Measurements from ENCODE around the gene CPEB2. TPM values are rescaled to one million over a fixed set of nuclear protein-coding genes. Genes with fewer than 3 reads are reported as not detected.
A peak's percentile ranks its signal among the peaks of the same experiment; 100 is the strongest.

CPEB2 gene
- total and polyA plus RNA-seq, 9 of the 15 experiments (the other 6 are each of a cell fraction or from before 2014, with no cell fraction given), result 0.39 to 3.0 (median 1.4) TPM

DNA sequence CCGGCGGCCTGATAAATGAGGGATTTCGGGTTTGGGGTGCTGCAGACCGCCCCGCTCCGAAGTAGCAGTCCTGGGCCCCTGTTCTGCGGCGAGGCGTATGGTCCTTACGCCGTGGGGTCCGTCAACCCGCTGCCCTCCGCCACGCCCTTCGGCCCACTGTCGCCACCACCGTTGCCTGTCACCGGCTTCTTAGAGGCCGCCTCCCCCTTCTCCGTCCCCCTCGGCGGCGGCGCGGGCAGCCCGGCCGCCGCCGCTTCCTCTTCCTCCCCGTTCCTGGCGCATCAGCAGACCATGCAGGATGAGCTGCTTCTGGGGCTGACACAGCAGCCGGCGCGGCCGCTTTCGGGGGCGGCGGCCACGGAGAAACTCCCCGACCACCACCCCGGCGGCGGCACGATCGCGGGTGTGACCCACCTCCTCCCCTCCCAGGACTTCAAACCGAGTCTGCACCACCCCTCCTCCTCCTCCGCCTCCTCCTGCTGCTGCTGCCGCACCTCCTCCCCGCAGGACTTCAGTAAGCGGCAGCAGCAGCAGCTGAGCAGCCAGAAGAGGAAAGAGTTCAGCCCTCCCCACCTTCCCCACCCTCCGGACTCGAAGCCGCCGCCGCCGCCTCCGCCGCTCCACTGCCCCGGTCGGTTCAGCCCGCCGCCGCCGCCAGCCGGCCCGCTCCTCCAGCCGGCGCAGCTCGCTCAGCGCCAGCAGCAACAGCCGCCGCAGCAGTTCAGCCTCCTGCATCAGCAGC, 549 bp downstream of the CPEB2 start (continued):
- TF ChIP-seq EZH2 (IDR thresholded peaks at IDR 0.05; ENCODE audit: borderline replicate concordance, low read depth, low read length) (no peak), PRPF4 (IDR thresholded peaks at IDR 0.05; ENCODE audit: insufficient read depth, low read depth, low read length, poor library complexity, severe bottlenecking) (no peak), RFX1 (IDR thresholded peaks at IDR 0.05) (no peak), BCOR (IDR thresholded peaks at IDR 0.05) (peak; percentile 58; the same call in 1 of the 2 replicates), ZNF197 (CRISPR knock-in tag; IDR thresholded peaks at IDR 0.05; ENCODE audit: low read depth) (no peak), NONO (IDR thresholded peaks at IDR 0.05; ENCODE audit: low read depth in 2 of 2, low read length in 1 of 2) (no peak; a peak in 2 of 4 replicates), ZBTB17 (CRISPR knock-in tag; IDR thresholded peaks at IDR 0.05) (0 out of 2 replicates have a peak, but pooled peaks have one; percentile 33), PHB2 (IDR thresholded peaks at IDR 0.05; ENCODE audit: low read depth) (no peak), FUS (optimal IDR thresholded peaks at IDR 0.05; ENCODE audit: low read depth, low read length) (no peak), HDAC3 (IDR thresholded peaks at IDR 0.05; ENCODE audit: borderline replicate concordance, partially characterized antibody) (no peak), ZNF644 (tag; IDR thresholded peaks at IDR 0.05; ENCODE audit: low read depth) (0 out of 2 replicates have a peak, but pooled peaks have one; percentile 3), FIP1L1 (IDR thresholded peaks at IDR 0.05; ENCODE audit: low read depth, low read length, poor library complexity, severe bottlenecking) (no peak), SAFB2 (IDR thresholded peaks at IDR 0.05; ENCODE audit: borderline replicate concordance, low read depth, low read length, severe bottlenecking) (no peak), GABPB1 (CRISPR knock-in tag; IDR thresholded peaks at IDR 0.05) (no peak), ZBED1 (IDR thresholded peaks at IDR 0.05) (no peak), ZNF445 (CRISPR knock-in tag; IDR thresholded peaks at IDR 0.05; ENCODE audit: low read depth) (no peak), MCM2 (IDR thresholded peaks at IDR 0.05; ENCODE audit: low read depth) (no peak)
- TF ChIP-seq, protein P1, sequence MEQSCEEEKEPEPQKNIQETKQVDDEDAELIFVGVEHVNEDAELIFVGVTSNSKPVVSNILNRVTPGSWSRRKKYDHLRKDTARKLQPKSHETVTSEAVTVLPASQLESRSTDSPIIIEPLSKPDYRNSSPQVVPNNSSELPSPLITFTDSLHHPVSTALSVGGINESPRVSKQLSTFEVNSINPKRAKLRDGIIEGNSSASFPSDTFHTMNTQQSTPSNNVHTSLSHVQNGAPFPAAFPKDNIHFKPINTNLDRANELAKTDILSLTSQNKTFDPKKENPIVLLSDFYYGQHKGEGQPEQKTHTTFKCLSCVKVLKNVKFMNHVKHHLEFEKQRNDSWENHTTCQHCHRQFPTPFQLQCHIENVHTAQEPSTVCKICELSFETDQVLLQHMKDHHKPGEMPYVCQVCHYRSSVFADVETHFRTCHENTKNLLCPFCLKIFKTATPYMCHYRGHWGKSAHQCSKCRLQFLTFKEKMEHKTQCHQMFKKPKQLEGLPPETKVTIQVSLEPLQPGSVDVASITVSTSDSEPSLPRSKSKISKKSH (CRISPR knock-in tag; IDR thresholded peaks at IDR 0.05), result no peak
- TF ChIP-seq, protein P2, sequence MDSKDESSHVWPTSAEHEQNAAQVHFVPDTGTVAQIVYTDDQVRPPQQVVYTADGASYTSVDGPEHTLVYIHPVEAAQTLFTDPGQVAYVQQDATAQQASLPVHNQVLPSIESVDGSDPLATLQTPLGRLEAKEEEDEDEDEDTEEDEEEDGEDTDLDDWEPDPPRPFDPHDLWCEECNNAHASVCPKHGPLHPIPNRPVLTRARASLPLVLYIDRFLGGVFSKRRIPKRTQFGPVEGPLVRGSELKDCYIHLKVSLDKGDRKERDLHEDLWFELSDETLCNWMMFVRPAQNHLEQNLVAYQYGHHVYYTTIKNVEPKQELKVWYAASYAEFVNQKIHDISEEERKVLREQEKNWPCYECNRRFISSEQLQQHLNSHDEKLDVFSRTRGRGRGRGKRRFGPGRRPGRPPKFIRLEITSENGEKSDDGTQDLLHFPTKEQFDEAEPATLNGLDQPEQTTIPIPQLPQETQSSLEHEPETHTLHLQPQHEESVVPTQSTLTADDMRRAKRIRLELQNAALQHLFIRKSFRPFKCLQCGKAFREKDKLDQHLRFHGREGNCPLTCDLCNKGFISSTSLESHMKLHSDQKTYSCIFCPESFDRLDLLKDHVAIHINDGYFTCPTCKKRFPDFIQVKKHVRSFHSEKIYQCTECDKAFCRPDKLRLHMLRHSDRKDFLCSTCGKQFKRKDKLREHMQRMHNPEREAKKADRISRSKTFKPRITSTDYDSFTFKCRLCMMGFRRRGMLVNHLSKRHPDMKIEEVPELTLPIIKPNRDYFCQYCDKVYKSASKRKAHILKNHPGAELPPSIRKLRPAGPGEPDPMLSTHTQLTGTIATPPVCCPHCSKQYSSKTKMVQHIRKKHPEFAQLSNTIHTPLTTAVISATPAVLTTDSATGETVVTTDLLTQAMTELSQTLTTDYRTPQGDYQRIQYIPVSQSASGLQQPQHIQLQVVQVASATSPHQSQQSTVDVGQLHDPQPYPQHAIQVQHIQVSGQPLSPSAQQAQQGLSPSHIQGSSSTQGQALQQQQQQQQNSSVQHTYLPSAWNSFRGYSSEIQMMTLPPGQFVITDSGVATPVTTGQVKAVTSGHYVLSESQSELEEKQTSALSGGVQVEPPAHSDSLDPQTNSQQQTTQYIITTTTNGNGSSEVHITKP (IDR thresholded peaks at IDR 0.05; ENCODE audit: partially characterized antibody), result no peak
- TF ChIP-seq, protein P3, sequence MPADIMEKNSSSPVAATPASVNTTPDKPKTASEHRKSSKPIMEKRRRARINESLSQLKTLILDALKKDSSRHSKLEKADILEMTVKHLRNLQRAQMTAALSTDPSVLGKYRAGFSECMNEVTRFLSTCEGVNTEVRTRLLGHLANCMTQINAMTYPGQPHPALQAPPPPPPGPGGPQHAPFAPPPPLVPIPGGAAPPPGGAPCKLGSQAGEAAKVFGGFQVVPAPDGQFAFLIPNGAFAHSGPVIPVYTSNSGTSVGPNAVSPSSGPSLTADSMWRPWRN (IDR thresholded peaks at IDR 0.05; ENCODE audit: low read depth), result no peak
